MV-4-11 (cell line): Measurements from ENCODE around the gene NXPH2.

Experiments used
- DNase-seq: peaks from one replicate; lab custom pipeline; 2025; lab: John Stamatoyannopoulos, UW

Gene NXPH2

GRCh38 chr2:138779781-138780445, at the start of gene NXPH2:
TSS of gene NXPH2 (minus strand) at chr2:138780390. CDS start at chr2:138780241, 149 bp downstream.
- no peak for DNase-seq

- peak; percentile 28 for DNase-seq
Measured at GRCh38 chr2:138829326-138829919, 49.2 kb upstream of the NXPH2 start.

GRCh38 chr2:138827426-138828054, 47.4 kb upstream of the NXPH2 start:
- DNase-seq: peak; percentile 52

GRCh38 chr2:138823666-138824065, 43.5 kb upstream of the NXPH2 start:
- DNase-seq: no peak

GRCh38 chr2:138819964-138820363, 39.8 kb upstream of the NXPH2 start:
- no peak for DNase-seq

- no peak for DNase-seq
Measured at GRCh38 chr2:138818556-138818955, 38.4 kb upstream of the NXPH2 start.

- DNase-seq: peak; percentile 85
Measured at GRCh38 chr2:138814123-138814898, 34.1 kb upstream of the NXPH2 start.

- no peak for DNase-seq
Measured at GRCh38 chr2:138811431-138811830, 31.2 kb upstream of the NXPH2 start.

GRCh38 chr2:138794724-138795123, 14.5 kb upstream of the NXPH2 start:
- no peak for DNase-seq

GRCh38 chr2:138787053-138787666, 7.0 kb upstream of the NXPH2 start:
- no peak for DNase-seq

GRCh38 chr2:138782383-138782782, 2.2 kb upstream of the NXPH2 start:
- no peak for DNase-seq

GRCh38 chr2:138780908-138781307, 718 bp upstream of the NXPH2 start:
- no peak for DNase-seq

- no peak for DNase-seq
Measured at GRCh38 chr2:138780446-138780880, 273 bp upstream of the NXPH2 start.

- no peak for DNase-seq
Measured at GRCh38 chr2:138779406-138779780, 797 bp downstream of the NXPH2 start.

GRCh38 chr2:138777996-138778395, 2.2 kb downstream of the NXPH2 start:
- DNase-seq: no peak

GRCh38 chr2:138775736-138776135, 4.5 kb downstream of the NXPH2 start:
- no peak for DNase-seq

- DNase-seq: no peak
Measured at GRCh38 chr2:138771534-138771933, 8.7 kb downstream of the NXPH2 start.

- DNase-seq: no peak
Measured at GRCh38 chr2:138767101-138767500, 13.1 kb downstream of the NXPH2 start.

GRCh38 chr2:138766464-138766863, 13.7 kb downstream of the NXPH2 start:
- DNase-seq: no peak

GRCh38 chr2:138763971-138764370, 16.2 kb downstream of the NXPH2 start:
- no peak for DNase-seq

- DNase-seq: no peak
Measured at GRCh38 chr2:138762533-138762932, 17.7 kb downstream of the NXPH2 start.

- no peak for DNase-seq
Measured at GRCh38 chr2:138760676-138761075, 19.5 kb downstream of the NXPH2 start.
